GM12872 (cell line): ENCODE measurements around the gene LMX1B.
A peak's percentile ranks its signal among the peaks of the same experiment; 100 is the strongest.

Source experiments
- TF ChIP-seq, protein P1 (sequence below): IDR thresholded peaks from 3 replicates; pipeline ENCODE4 v1.5.1; 2011; ENCODE audit warnings: low read depth, mild to moderate bottlenecking, low read length, moderate library complexity; ENCODE audit not compliant: insufficient read depth

LMX1B gene

DNA sequence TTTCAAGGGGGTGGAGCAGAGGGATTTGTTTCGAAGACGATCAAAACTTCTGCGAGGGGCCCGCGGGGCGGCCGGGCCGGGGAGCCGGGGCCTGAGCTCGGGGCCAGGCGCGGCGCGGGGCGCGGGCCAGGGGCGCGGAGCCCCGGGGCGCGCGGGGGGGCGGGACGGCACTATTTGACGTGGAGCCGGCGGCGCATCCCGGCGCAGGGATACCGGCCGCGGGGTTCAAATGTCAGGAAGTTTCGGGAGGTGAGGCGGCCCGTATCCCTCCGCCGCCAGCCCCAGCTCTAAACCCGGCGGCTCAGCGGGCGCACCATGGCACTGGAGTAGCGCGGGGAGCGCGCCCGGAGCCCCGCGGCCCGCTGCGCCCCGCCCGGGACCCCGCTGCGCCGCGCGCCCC lies at the start of gene LMX1B:
TSS of gene LMX1B (plus strand) at position 278 of the 400 bp plus-strand sequence. CDS start 522 bp downstream, outside the sequence.
- TF ChIP-seq, protein P1, sequence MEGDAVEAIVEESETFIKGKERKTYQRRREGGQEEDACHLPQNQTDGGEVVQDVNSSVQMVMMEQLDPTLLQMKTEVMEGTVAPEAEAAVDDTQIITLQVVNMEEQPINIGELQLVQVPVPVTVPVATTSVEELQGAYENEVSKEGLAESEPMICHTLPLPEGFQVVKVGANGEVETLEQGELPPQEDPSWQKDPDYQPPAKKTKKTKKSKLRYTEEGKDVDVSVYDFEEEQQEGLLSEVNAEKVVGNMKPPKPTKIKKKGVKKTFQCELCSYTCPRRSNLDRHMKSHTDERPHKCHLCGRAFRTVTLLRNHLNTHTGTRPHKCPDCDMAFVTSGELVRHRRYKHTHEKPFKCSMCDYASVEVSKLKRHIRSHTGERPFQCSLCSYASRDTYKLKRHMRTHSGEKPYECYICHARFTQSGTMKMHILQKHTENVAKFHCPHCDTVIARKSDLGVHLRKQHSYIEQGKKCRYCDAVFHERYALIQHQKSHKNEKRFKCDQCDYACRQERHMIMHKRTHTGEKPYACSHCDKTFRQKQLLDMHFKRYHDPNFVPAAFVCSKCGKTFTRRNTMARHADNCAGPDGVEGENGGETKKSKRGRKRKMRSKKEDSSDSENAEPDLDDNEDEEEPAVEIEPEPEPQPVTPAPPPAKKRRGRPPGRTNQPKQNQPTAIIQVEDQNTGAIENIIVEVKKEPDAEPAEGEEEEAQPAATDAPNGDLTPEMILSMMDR: no peak

DNA sequence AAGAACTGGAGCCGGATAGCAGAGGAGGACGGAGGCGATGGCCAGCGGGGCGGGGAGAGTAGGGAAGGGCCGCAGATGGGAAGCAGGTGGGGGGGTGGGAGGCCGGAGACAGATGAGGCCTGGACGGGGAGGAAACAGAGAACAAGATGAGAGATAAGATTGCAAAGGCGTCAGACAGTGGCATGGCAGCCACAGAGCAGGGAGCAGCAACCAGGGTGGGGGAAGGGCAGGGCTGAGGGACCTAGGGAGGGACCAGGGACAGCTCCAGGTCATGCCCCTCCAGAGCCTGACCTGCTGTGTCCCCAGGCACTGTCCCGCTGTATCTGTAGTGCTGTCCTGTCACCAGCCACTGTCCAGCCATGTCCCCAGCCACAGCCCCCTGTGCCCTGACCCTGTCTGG lies 49.6 kb upstream of the LMX1B start:
- TF ChIP-seq, protein P1: no peak

GRCh38 chr9:126564716-126565115 lies 49.0 kb upstream of the LMX1B start:
- TF ChIP-seq, protein P1: peak; percentile 42

DNA sequence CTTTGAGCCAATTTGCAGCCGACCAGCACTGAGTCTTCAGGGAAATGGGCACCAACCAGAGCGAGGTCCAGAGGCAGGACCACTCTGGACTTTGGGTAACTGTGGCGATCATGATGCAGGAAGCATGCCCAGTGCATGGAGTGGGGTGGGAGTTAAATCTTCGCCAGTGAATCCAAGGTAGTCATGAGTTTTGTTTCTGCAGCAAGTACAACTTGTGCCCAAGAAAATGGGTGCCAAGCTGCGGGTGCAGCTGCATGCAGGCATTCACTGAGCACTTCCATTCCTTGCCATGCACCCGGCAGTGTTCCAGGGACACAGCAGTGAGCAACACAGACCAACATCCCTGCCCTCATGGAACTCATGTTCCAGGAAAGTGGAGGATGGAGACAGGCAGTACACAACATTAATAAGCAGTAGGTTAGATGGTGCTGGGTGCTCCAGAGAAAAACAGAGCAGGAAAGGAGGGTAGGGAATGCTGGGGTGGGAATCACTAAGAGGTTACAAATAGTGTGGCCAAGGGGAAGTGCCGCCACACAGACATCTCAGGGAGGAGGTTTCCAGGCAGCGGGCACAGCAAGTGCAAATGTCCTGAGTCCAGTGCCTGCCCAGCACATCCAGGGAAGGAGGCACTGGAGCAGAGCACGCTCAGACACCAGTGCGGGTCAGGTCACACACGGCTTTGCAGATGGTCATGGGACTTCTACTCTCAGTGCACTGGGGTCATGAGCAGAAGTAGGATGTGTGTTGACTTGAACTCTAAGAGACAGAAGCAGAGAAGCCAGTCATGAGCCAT lies 48.2 kb upstream of the LMX1B start:
- TF ChIP-seq, protein P1: no peak

- TF ChIP-seq, protein P1: no peak
These were observed 44.7 kb upstream of the LMX1B start for GRCh38 chr9:126569036-126569435.

DNA sequence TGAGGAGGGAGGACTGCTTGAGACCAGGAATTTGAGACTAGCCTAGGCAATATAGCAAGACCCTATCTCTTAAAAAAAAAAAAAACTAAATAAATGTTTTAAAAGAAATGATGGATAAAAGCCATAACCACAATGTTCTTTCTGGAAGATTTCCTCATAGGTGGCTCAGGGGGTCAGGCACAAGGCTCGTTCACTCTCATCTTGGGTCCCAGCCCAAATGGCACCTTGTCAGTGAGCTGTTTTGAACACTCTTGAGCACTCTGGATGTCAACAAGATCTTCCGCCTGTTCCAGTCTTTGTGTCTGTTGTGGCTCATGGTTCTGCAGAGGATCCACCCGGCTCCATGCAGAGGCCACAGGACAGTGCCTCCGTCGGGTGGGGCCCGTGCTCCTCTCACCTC lies 35.7 kb upstream of the LMX1B start:
- TF ChIP-seq, protein P1: no peak

- TF ChIP-seq, protein P1: no peak
These were observed 31.8 kb upstream of the LMX1B start for GRCh38 chr9:126581893-126582292.

DNA sequence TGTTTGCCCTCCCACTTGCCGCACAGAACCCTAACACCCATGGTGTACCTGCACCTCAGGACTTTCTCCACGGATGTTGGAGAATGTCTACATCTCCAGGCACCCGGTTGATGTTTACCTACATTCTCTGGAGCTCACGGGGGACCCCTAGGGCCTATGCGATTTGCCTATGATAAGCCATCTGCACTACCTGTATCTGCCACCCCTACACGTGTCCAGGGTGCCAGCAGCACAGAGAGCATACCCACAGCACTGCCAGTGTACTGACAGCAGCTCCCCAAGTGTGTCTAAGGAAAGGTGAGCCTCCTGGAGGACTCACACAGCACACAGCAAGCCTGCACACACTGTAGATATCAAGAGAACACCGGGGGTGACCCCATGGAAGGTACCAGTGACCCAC lies 31.3 kb upstream of the LMX1B start:
- TF ChIP-seq, protein P1: no peak
